ENCODE measurements around the gene SAP25. TPM values are rescaled to one million over a fixed set of nuclear protein-coding genes. Genes with fewer than 3 reads are reported as not detected.
A peak's percentile ranks its signal among the peaks of the same experiment; 100 is the strongest.
"Not testable (repeated sequence)": the region's sequence is repeated elsewhere in the genome, so short reads cannot be mapped to it uniquely, and the experiment has no call there.

Gene SAP25
- total RNA-seq, 1 donor from 2014 or later, result not detected

- H3K27me3 ChIP-seq (ENCODE audit: control insufficient read depth, insufficient read depth, low read length), result no peaks in the 10 kb centered on the region
- TF ChIP-seq, protein P1, sequence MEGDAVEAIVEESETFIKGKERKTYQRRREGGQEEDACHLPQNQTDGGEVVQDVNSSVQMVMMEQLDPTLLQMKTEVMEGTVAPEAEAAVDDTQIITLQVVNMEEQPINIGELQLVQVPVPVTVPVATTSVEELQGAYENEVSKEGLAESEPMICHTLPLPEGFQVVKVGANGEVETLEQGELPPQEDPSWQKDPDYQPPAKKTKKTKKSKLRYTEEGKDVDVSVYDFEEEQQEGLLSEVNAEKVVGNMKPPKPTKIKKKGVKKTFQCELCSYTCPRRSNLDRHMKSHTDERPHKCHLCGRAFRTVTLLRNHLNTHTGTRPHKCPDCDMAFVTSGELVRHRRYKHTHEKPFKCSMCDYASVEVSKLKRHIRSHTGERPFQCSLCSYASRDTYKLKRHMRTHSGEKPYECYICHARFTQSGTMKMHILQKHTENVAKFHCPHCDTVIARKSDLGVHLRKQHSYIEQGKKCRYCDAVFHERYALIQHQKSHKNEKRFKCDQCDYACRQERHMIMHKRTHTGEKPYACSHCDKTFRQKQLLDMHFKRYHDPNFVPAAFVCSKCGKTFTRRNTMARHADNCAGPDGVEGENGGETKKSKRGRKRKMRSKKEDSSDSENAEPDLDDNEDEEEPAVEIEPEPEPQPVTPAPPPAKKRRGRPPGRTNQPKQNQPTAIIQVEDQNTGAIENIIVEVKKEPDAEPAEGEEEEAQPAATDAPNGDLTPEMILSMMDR (IDR thresholded peaks at IDR 0.05; ENCODE audit: insufficient read depth, low read length, severe bottlenecking), result no peak
- peaks cover 1% of the 10 kb centered on the region for H3K36me3 ChIP-seq (ENCODE audit: control insufficient read depth, insufficient read depth, low read length)
- no peak overlapping the region for H3K4me3 ChIP-seq (ENCODE audit: low read depth, low read length)
- no peak for FAIRE-seq
- no peak for DNase-seq (ENCODE audit: low read depth)
Measured at GRCh38 chr7:100567031-100567730, 6.5 kb downstream of the SAP25 start.

GRCh38 chr7:100566018-100566531 lies 7.6 kb downstream of the SAP25 start:
- Histone ChIP-seq H3K27me3 (ENCODE audit: control insufficient read depth, insufficient read depth, low read length) (no peaks in the 10 kb centered on the region), H3K36me3 (ENCODE audit: control insufficient read depth, insufficient read depth, low read length) (peaks cover 3% of the 10 kb centered on the region), H3K4me3 (ENCODE audit: low read depth, low read length) (no peak overlapping the region)
- DNase-seq (ENCODE audit: low read depth) (no peak), FAIRE-seq (no peak)
- TF ChIP-seq, protein P1 (IDR thresholded peaks at IDR 0.05; ENCODE audit: insufficient read depth, low read length, severe bottlenecking), result no peak

DNA sequence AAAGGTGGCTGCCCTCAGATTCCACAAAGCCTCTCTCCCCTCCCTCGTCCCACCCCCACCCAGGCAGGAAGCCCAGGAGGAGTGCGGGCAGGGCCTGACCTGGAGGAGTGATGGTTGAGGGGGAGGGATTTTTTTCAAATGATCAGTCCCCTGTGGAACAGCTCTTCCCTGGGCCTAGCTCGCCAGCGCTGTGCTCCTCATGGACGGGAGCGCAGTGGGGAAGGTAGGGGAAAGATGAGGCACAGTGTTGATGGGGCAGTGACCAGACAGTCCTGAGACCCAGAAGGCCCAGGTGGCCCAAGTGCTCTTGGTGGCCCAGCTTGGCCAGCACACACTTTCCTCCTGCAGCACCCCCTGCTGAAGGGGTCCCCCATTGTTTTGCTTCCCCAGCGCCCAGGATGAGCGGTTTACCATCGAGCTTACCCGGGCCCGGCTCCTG lies 8.5 kb downstream of the SAP25 start:
- no peak for DNase-seq (ENCODE audit: low read depth)
- no peak for FAIRE-seq
- H3K4me3 ChIP-seq (ENCODE audit: low read depth, low read length), result no peak overlapping the region
- peaks cover 3% of the 10 kb centered on the region for H3K36me3 ChIP-seq (ENCODE audit: control insufficient read depth, insufficient read depth, low read length)
- H3K27me3 ChIP-seq (ENCODE audit: control insufficient read depth, insufficient read depth, low read length), result no peaks in the 10 kb centered on the region
- TF ChIP-seq, protein P1 (IDR thresholded peaks at IDR 0.05; ENCODE audit: insufficient read depth, low read length, severe bottlenecking), result no peak

- FAIRE-seq; H3K36me3 ChIP-seq (ENCODE audit: control insufficient read depth, insufficient read depth, low read length); DNase-seq (ENCODE audit: low read depth); H3K4me3 ChIP-seq (ENCODE audit: low read depth, low read length); H3K27me3 ChIP-seq (ENCODE audit: control insufficient read depth, insufficient read depth, low read length): not testable (repeated sequence)
Measured at GRCh38 chr7:100564405-100564804, 9.3 kb downstream of the SAP25 start.

DNA sequence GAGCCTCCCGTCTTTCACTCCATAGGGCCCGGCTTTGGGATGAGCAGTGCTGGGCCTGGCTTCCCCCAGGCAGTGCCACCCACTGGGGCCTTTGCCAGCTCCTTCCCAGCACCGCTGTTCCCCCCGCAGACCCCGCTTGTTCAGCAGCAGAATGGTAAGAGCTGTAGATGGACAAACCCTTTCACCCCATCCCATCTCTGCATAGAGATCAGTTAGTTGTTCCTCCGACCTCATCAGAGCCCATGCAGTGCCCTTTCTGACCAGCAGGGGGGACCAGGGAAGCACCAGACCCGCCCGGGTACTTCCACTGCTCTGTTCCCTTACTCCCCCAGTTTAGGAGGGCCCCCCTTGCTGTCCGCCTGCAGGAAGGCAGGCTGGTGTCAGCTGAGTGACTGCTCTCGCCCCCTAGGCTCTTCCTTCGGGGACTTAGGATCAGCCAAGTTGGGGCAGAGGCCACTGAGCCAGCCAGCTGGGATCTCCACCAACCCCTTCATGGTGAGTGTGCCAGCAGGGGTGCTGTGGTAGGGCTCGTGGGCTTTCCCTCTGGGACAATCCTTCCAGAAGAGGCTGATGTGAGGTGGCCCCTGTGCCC lies 9.8 kb downstream of the SAP25 start:
- Histone ChIP-seq H3K27me3 (ENCODE audit: control insufficient read depth, insufficient read depth, low read length) (no peaks in the 10 kb centered on the region), H3K4me3 (ENCODE audit: low read depth, low read length) (no peak overlapping the region), H3K36me3 (ENCODE audit: control insufficient read depth, insufficient read depth, low read length) (peaks cover 3% of the 10 kb centered on the region)
- peak; percentile 41 for DNase-seq (ENCODE audit: low read depth)
- TF ChIP-seq, protein P1 (IDR thresholded peaks at IDR 0.05; ENCODE audit: insufficient read depth, low read length, severe bottlenecking), result peak; percentile 98
- FAIRE-seq, result no peak

DNA sequence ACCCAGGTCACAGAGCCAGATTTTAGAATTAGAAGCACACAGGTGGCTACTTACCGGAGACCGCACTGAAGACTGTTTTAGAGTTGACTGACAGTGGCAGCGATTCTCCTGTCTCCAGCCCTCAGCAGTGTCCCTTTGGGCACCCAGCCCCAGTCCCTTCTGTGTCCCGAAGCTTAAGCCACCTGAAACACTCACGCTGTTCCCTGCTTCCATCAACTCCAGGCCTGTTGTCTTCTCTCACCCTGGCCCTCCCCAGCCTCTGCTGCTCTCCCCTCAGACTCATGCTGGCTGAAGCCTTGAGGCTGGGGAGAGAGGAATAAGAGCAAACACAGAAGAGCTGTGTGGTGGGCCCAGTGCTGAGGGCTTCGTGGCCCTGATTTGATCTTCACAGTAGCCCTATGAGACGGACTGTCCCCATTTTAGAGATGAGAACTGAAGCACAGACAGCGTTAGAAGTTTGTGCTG lies 10.6 kb downstream of the SAP25 start:
- FAIRE-seq (no peak), DNase-seq (ENCODE audit: low read depth) (no peak)
- Histone ChIP-seq H3K36me3 (ENCODE audit: control insufficient read depth, insufficient read depth, low read length) (peaks cover 3% of the 10 kb centered on the region), H3K4me3 (ENCODE audit: low read depth, low read length) (no peak overlapping the region), H3K27me3 (ENCODE audit: control insufficient read depth, insufficient read depth, low read length) (no peaks in the 10 kb centered on the region)
- TF ChIP-seq, protein P1 (IDR thresholded peaks at IDR 0.05; ENCODE audit: insufficient read depth, low read length, severe bottlenecking), result no peak
